Left lobe of liver (tissue), 2 donors: ENCODE measurements around the gene ALOX12. TPM values are rescaled to one million over a fixed set of nuclear protein-coding genes. Genes with fewer than 3 reads are reported as not detected.
"Not testable (repeated sequence)": the region's sequence is repeated elsewhere in the genome, so short reads cannot be mapped to it uniquely, and the experiment has no call there.

ENCODE experiments used
- ATAC-seq: fragments of 200-7000 bp; cut with Tn5 transposase; one replicate; pipeline ENCODE4 v1.9.1; 2020; ENCODE audit warnings: mild to moderate bottlenecking, moderate library complexity
- DNase-seq: peaks from one replicate; pipeline ENCODE4 v3.0.0-alpha.2; 2020; ENCODE audit warnings: low spot score
- total RNA-seq: library from RNA; stranded (reverse); gene quantifications from one replicate; pipeline ENCODE4 v1.2.1, GENCODE V29; 2021
- donor health status: DM: no; HTN: no; CAD: no; lungs with moderate emphysema.
- donor health status: DM: no; HTN: yes; CAD: no.

Gene ALOX12
- total RNA-seq, 1 donor from 2014 or later = not detected

DNA sequence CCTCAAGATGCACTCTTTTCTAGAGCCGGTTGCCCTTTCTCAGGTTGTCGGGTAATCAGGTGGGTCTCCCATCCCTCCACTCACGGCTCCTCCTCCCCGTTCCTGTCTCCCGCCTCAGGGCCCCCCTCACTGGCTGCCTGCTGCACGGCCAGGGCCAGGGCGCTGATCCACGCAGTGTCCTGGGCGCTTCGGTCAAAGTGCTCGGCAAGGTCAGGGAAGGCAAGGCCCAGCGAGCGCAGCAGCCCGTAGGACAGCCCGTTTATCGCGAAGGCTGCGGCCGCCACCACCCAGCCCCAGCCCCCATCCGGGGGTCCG lies 47.3 kb downstream of the ALOX12 start:
- DNase-seq (peak; percentile 75), ATAC-seq (peak; percentile 59)

DNA sequence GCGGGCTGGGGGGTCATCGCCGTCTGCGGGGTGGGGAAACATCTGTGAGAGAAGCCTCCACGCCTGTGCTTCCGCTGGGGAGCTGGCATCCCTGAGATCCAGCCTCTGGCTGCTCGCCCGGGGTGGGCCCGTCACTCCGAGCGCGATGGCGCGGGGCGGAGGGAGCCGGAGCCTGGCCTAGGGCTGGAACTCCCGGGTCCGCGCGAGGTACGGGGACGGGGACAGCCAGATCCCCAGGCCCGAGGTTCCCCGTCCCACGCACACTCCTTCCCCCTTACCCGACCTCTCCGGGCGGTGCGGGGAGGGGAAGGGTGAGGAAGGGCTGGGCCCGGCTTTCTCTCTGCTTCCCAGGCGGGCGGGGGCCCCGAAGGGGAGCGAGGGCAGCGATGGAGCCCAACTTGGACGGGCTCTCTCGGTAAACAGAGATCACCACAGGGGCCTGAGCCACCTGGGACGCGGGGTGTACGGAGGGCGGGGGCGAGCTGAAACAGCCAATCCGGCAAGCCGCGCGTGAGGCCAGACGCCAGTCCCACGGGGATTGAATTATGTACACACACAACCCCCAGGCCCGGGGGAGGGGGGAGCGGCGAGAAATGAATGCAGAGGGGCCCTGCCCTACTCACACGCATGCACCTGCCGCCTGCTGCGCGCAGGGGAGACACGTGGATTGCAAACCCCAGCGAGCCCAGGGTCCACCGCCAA lies 47.8 kb downstream of the ALOX12 start, which contains the start of gene SLC16A11:
Gene SLC16A11 (minus strand): TSS at position 596 of the 702 bp plus-strand sequence. CDS start 579 bp downstream, at position 17.
- peak; percentile 73 for DNase-seq
- peak; percentile 29 for ATAC-seq

DNA sequence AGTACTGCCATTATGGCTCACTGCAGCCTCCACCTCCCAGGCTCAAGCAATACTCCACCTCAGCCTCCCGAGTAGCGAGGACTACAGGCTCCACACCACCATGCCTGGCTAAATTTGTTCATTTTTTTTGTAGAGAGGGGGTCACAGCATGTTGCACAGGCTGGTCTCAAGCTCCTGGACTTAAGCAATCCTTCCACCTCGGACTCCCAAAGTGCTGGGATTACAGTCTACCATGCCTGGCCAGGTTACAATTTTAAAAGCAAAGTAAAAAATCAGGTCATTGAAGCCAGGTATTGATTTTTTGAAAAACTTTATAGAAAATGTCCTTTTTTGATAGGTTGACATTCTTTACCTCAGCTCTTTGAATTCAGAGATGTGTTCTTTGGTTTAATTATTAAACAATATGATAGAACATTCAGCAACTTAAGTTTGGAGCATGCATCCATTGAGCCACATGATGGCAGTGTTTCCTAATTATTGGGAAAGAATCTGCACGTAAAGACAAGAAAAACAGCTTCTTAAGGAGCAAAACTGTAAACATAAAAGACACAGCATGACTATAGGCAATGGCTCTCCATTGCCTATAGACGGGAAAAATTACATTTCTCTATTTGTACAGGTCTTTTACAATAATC lies 49.8 kb downstream of the ALOX12 start:
- no peak for DNase-seq
- ATAC-seq = peak; percentile 36

DNA sequence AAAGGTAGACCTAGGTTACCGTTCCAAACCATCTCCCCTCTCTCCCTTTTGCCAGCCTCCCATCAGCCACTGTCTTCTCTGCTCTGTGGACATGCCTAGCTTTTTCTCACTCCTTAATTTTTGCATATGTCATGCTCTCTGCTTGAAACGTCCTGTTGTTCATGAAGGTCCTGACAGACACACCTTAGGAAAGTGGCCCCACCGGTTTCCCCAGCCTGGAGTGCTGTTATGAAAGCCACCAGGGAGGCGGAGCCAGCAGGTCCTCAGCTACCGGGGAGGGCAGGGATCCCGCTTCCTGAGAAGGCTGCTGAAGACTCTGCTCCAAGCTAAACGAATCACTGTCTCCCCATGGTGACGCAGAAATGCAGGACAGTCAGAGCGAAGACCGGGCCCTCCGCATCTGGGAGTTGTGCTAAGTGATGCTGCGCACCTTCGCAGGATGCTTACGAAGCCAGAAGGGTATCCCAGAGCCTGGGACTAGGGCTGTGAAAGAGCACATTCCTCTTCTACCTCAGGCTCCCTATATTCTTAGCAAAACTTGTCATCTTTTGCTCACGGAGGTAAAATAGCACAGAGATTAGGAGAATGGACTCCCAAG lies 50.4 kb downstream of the ALOX12 start:
- ATAC-seq = no peak

DNA sequence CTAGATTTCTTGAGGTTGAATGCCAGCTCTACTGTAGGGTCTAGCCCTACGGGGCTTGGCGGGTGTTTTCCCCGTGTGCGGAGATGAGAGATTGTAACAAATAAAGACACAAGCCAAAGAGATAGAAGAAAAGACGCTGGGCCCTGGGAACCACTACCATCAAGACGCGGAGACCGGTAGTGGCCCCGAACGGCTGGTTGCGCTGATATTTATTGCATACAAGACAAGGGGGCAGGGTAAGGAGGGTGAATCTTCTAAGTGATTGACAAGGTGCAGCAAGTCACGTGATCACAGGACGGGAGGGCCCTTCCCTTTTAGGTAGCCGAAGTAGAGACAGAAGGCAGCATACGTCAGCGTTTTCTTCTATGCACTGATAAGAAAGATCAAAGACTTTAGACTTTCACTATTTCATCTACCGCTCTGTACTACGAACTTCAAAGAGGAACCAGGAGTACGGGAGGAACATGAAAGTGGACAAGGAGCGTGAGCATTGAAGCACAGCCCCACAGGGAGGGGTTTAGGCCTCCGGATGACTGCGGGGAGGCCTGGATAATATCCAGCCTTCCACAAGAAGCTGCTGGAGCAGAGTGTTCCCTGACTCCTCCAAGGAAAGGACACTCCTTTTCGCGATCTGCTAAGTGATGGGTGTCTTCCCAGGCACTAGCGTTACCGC lies 51.0 kb downstream of the ALOX12 start:
- not testable (repeated sequence) for ATAC-seq, DNase-seq

More for the DNA sequence above, 50.4 kb downstream of the ALOX12 start:
- no peak for DNase-seq

DNA sequence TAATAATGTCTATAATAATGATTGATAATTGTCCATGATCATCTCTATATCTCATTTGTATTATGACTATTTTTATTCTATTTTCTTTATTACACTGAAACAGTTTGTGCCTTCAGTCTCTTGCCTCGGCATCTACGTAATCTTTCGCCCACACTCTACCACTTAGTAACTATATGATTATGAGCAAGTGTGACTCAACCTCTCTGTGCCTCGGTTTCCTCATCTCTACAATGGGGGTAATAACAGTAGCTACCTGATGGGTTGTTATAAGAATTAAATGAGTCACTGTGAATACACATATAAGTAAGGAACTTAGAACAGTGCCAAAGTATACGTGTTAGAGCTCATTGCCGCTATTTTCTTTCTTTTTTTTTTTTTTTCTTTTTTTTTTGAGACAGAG lies 51.7 kb downstream of the ALOX12 start:
- no peak for ATAC-seq
- DNase-seq = no peak

DNA sequence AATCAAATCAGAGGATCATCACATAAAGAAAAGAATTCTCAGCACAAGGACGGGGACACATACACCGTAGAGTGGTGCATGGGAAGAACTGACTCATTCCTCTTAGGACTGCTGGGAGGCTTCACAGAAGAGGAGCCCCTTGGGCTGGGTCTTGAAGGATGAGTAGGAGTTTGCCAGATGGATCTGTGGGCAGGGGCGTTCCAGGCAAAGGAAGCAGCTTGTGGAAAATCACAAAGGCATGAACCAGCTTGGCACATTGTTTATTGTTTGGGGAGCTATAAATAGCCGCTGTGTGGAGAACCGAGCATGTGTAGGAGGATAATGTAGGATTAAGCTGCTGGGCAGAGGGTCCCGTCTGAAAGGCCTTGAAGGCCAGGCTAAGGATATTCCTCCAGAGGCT lies 53.1 kb downstream of the ALOX12 start:
- DNase-seq = no peak
- ATAC-seq = no peak

DNA sequence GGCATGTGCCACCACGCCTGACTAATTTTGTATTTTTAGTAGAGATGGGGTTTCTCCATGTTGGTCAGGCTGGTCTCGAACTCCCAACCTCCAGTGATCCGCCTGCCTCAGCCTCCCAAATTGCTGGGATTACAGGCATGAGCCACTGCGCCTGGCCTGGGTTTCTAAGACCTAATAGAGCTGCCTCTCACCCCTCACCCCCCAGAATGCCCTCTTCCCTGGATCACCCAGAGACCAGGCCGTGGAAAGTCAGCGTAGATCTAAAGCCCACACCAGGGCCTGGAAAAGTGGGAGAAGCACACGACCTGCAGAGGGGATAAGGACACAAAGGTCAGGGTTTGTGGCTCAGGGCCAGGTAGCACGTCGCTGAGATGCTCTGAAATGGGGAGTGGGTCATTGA lies 54.7 kb downstream of the ALOX12 start:
- ATAC-seq = not testable (repeated sequence)

DNA sequence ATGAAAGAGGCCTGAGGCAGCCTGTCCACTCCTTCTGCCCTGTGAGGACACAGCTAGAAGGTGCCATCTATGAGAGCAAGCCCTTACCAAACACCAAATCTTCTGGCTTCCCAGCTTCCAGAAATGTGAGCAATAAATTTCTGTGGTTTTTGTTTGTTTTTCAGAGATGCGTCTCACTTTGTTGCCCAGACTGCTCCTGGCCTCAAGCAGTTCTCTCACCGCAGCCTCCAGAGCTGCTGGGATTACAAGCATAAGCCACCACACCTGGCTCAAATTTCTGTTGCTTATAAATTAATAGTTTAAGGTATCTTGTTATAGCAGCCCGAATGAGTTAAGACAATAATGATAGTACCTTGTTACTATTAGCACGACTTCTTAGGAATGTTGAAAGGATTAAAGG lies 60.5 kb downstream of the ALOX12 start:
- no peak for DNase-seq
- ATAC-seq = no peak

More for the DNA sequence above, 54.7 kb downstream of the ALOX12 start:
- DNase-seq = not testable (repeated sequence)

DNA sequence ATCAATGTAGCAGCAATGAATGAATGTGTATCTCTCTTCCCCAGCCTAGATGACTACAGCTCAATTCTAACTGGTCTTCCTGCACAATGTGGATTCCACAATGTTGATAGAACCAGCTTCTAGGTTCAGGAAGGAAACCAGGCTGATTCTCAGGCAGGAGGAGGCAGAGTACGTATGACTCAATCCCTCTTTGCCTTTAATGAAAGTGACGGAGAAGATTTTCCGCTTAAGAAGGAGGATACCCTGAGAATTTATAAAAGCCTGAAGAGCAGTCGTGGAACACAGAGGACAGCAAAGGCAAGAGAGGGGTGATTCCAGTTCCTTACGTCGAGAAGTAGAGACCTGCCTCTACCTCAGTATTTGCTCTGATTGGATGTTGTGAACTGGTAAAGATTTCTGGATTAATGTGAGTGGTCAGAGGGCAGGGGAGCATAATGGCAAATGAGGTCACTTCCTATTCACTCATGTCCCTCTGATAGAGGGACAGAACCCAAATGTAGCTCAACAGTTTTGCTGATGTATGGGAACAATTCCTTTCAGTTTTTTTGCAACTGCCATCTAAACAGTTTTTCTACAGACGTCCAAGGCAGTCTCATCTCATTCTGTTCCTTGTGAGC lies 63.1 kb downstream of the ALOX12 start:
- DNase-seq = no peak
- peak; percentile 32 for ATAC-seq

Other genes starting within 250 kb of the ALOX12 start
- gene XAF1, start 240.0 kb upstream of the ALOX12 start, total RNA-seq = 27.2 TPM
- 0.13 TPM for gene FBXO39, start 219.8 kb upstream of the ALOX12 start, total RNA-seq
- not detected for gene TEKT1, start 164.3 kb upstream of the ALOX12 start, total RNA-seq
- 83.9 TPM for gene RNASEK, start 16.6 kb downstream of the ALOX12 start, total RNA-seq
- 1.7 TPM for gene BCL6B, start 27.0 kb downstream of the ALOX12 start, total RNA-seq
- gene SLC16A13, start 40.0 kb downstream of the ALOX12 start, total RNA-seq = 39.9 TPM
- 2.5 TPM for gene SLC16A11, start 48.0 kb downstream of the ALOX12 start, total RNA-seq
- 1.1 TPM for gene CLEC10A, start 84.2 kb downstream of the ALOX12 start, total RNA-seq
- 442 TPM for gene ASGR2, start 118.8 kb downstream of the ALOX12 start, total RNA-seq
- gene ASGR1, start 183.3 kb downstream of the ALOX12 start, total RNA-seq = 526 TPM
- 5.5 TPM for gene DLG4, start 223.8 kb downstream of the ALOX12 start, total RNA-seq
- gene ACADVL, start 223.9 kb downstream of the ALOX12 start, total RNA-seq = 1,044 TPM
- gene DVL2, start 238.5 kb downstream of the ALOX12 start, total RNA-seq = 10.0 TPM
- gene PHF23, start 243.4 kb downstream of the ALOX12 start, total RNA-seq = 16.5 TPM
- 235 TPM for gene GABARAP, start 246.4 kb downstream of the ALOX12 start, total RNA-seq